GM23338 (cell line): Measurements from ENCODE around the gene SREBF2. TPM values are rescaled to one million over a fixed set of nuclear protein-coding genes. Genes with fewer than 3 reads are reported as not detected.
A peak's percentile ranks its signal among the peaks of the same experiment; 100 is the strongest.

Source experiments
- ATAC-seq: fragments of 200-7000 bp; cut with Tn5 transposase; 3 replicates; pipeline ENCODE4 v1.9.1; 2020
- DNase-seq: peaks from one replicate; pipeline ENCODE4 v3.0.0-alpha.2; 2015; ENCODE audit warnings: low spot score
- H2AFZ ChIP-seq: fragments of 200-600 bp; sonication (generic); 2 replicates; pipeline ENCODE4 v1.8.0; 2016; ENCODE audit warnings: antibody characterized with exemption, mild to moderate bottlenecking, moderate library complexity
- H3F3A ChIP-seq: fragments of 200-600 bp; sonication (generic); replicated peaks from 2 replicates; pipeline ENCODE4 v1.8.0; 2017; ENCODE audit warnings: antibody characterized with exemption, mixed run types, low read depth
- H3K27ac ChIP-seq: fragments of 200-600 bp; sonication (generic); 2 replicates; pipeline ENCODE4 v1.6.1; 2016; ENCODE audit warnings: low read depth
- H3K27me3 ChIP-seq: fragments of 200-600 bp; sonication (generic); 2 replicates; pipeline ENCODE4 v1.8.0; 2016; ENCODE audit warnings: mild to moderate bottlenecking, mixed run types, moderate library complexity; ENCODE audit not compliant: insufficient read depth
- H3K36me3 ChIP-seq: fragments of 200-600 bp; sonication (generic); 2 replicates; pipeline ENCODE4 v1.8.0; 2016; ENCODE audit warnings: mild to moderate bottlenecking; ENCODE audit not compliant: insufficient read depth
- H3K4me1 ChIP-seq: fragments of 200-600 bp; sonication (generic); 2 replicates; pipeline ENCODE4 v1.8.0; 2016; ENCODE audit warnings: mild to moderate bottlenecking, moderate library complexity; ENCODE audit not compliant: insufficient read depth
- H3K4me2 ChIP-seq: fragments of 200-600 bp; sonication (generic); 2 replicates; pipeline ENCODE4 v1.7.1; 2017; ENCODE audit warnings: mixed run types
- H3K4me3 ChIP-seq: fragments of 200-600 bp; sonication (generic); 2 replicates; pipeline ENCODE4 v1.6.1; 2016; ENCODE audit warnings: mixed run types
- H3K79me2 ChIP-seq: fragments of 200-600 bp; sonication (generic); replicated peaks from 2 replicates; pipeline ENCODE4 v1.8.0; 2017; ENCODE audit warnings: mild to moderate bottlenecking; ENCODE audit not compliant: insufficient read depth
- H3K9me2 ChIP-seq: fragments of 200-600 bp; sonication (generic); 2 replicates; pipeline ENCODE4 v1.8.0; 2017; ENCODE audit not compliant: insufficient read depth
- H4K20me1 ChIP-seq: fragments of 200-600 bp; sonication (generic); replicated peaks from 2 replicates; pipeline ENCODE4 v1.8.0; 2017; ENCODE audit warnings: mild to moderate bottlenecking; ENCODE audit not compliant: insufficient read depth
- H3K27ac Mint-ChIP-seq: 2 replicates; pipeline ENCODE4 v1.8.0; 2020; ENCODE audit warnings: inconsistent platforms, mild to moderate bottlenecking, moderate library complexity, mixed read lengths
- H3K27me3 Mint-ChIP-seq: 3 replicates; pipeline ENCODE4 v1.8.0; 2022; ENCODE audit warnings: low read depth, mild to moderate bottlenecking, moderate library complexity, mixed read lengths, inconsistent platforms; ENCODE audit not compliant: insufficient read depth, poor library complexity
- H3K36me3 Mint-ChIP-seq: 3 replicates; pipeline ENCODE4 v1.8.0; 2021; ENCODE audit warnings: low read depth, mild to moderate bottlenecking, inconsistent platforms, moderate library complexity, mixed read lengths
- H3K4me1 Mint-ChIP-seq: 3 replicates; pipeline ENCODE4 v1.8.0; 2020; ENCODE audit warnings: mild to moderate bottlenecking, inconsistent platforms, mixed read lengths
- H3K4me3 Mint-ChIP-seq: 3 replicates; pipeline ENCODE4 v1.8.0; 2021; ENCODE audit warnings: moderate library complexity, mild to moderate bottlenecking, inconsistent platforms, mixed read lengths
- H3K9me3 Mint-ChIP-seq: 3 replicates; pipeline ENCODE4 v1.8.0; 2020; ENCODE audit warnings: moderate library complexity, mild to moderate bottlenecking, inconsistent platforms, mixed read lengths
- CREB1 ChIP-seq: fragments of 250-450 bp; sonication (Bioruptor Pico); IDR thresholded peaks from 2 replicates; pipeline ENCODE4 v1.5.0; 2020; ENCODE audit warnings: low read depth, mild to moderate bottlenecking, moderate library complexity
- JUNB ChIP-seq: IDR thresholded peaks from one replicate; pipeline ENCODE4 v1.6.1; 2016; ENCODE audit warnings: antibody characterized with exemption; ENCODE audit not compliant: unreplicated experiment
- NANOG ChIP-seq: IDR thresholded peaks from 2 replicates; pipeline ENCODE4 v1.6.1; 2016; ENCODE audit warnings: antibody characterized with exemption, borderline replicate concordance
- STAT1 ChIP-seq: IDR thresholded peaks from one replicate; pipeline ENCODE4 v1.6.1; 2016; ENCODE audit warnings: antibody characterized with exemption; ENCODE audit not compliant: unreplicated experiment
- ZNF114 ChIP-seq: fragments of 250-450 bp; sonication (Bioruptor Pico); IDR thresholded peaks from 2 replicates; pipeline ENCODE4 v1.5.0; 2020; ENCODE audit warnings: mild to moderate bottlenecking, moderate library complexity
- ZNF331 ChIP-seq: fragments of 250-450 bp; sonication (Bioruptor Pico); IDR thresholded peaks from 2 replicates; pipeline ENCODE4 v1.5.0; 2020; ENCODE audit warnings: low read depth, mild to moderate bottlenecking, moderate library complexity
- polyA plus RNA-seq: library from polyadenylated mRNA; unstranded; fragments of >200 nt; fragmentation: Nextera tagmentation; extraction: Ambion mirVana; gene quantifications from 2 replicates; pipeline ENCODE4 v1.2.1, GENCODE V29; 2016
- total RNA-seq: library from RNA; depleted of rRNA; stranded (reverse); fragments of >200 nt; shearing (Covaris generic); gene quantifications from 2 replicates; pipeline ENCODE4 v1.2.3, GENCODE V29; 2014
- TF ChIP-seq, protein P1 (sequence below): fragments of 250-450 bp; sonication (Bioruptor Pico); IDR thresholded peaks from 2 replicates; pipeline ENCODE4 v1.5.0; 2020; ENCODE audit warnings: mild to moderate bottlenecking, moderate library complexity
- TF ChIP-seq, protein P2 (sequence below): IDR thresholded peaks from one replicate; pipeline ENCODE4 v1.6.1; 2018; ENCODE audit warnings: antibody characterized with exemption; ENCODE audit not compliant: unreplicated experiment
- TF ChIP-seq, protein P3 (sequence below), 2 experiments: fragments of 200-600 bp in 1 of 2; sonication (generic) in 1 of 2; conservative IDR thresholded peaks; 2 replicates each; pipeline versions ENCODE4 v1.5.1 to v1.6.1; 2016 to 2017; ENCODE audit warnings: antibody characterized with exemption in 2 of 2, low read depth in 2 of 2, mild to moderate bottlenecking in 2 of 2, moderate library complexity in 1 of 2

The SREBF2 gene
- total and polyA plus RNA-seq, 2 experiments from 2014 or later = 48.7 to 163 TPM

DNA sequence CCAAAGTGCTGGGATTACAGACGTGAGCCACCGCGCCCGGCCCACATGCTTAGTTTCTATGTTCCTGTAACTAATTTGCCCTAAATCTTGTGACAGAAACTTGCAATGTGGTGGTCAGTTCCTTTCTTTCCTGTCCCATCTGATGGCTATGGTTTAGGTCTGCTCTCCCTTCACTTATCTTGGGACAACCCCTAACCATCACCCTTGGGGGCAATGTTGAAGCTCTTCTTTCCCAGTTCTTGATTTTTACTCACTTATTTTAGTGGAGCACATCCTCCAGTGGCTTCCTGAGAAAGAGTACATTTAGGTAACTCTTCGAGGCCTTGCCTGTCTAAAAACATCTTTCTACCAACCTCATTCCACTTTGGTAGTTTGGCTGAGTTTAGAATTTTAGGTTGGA lies 7.3 kb downstream of the SREBF2 start (continued):
- TF ChIP-seq, protein P1, sequence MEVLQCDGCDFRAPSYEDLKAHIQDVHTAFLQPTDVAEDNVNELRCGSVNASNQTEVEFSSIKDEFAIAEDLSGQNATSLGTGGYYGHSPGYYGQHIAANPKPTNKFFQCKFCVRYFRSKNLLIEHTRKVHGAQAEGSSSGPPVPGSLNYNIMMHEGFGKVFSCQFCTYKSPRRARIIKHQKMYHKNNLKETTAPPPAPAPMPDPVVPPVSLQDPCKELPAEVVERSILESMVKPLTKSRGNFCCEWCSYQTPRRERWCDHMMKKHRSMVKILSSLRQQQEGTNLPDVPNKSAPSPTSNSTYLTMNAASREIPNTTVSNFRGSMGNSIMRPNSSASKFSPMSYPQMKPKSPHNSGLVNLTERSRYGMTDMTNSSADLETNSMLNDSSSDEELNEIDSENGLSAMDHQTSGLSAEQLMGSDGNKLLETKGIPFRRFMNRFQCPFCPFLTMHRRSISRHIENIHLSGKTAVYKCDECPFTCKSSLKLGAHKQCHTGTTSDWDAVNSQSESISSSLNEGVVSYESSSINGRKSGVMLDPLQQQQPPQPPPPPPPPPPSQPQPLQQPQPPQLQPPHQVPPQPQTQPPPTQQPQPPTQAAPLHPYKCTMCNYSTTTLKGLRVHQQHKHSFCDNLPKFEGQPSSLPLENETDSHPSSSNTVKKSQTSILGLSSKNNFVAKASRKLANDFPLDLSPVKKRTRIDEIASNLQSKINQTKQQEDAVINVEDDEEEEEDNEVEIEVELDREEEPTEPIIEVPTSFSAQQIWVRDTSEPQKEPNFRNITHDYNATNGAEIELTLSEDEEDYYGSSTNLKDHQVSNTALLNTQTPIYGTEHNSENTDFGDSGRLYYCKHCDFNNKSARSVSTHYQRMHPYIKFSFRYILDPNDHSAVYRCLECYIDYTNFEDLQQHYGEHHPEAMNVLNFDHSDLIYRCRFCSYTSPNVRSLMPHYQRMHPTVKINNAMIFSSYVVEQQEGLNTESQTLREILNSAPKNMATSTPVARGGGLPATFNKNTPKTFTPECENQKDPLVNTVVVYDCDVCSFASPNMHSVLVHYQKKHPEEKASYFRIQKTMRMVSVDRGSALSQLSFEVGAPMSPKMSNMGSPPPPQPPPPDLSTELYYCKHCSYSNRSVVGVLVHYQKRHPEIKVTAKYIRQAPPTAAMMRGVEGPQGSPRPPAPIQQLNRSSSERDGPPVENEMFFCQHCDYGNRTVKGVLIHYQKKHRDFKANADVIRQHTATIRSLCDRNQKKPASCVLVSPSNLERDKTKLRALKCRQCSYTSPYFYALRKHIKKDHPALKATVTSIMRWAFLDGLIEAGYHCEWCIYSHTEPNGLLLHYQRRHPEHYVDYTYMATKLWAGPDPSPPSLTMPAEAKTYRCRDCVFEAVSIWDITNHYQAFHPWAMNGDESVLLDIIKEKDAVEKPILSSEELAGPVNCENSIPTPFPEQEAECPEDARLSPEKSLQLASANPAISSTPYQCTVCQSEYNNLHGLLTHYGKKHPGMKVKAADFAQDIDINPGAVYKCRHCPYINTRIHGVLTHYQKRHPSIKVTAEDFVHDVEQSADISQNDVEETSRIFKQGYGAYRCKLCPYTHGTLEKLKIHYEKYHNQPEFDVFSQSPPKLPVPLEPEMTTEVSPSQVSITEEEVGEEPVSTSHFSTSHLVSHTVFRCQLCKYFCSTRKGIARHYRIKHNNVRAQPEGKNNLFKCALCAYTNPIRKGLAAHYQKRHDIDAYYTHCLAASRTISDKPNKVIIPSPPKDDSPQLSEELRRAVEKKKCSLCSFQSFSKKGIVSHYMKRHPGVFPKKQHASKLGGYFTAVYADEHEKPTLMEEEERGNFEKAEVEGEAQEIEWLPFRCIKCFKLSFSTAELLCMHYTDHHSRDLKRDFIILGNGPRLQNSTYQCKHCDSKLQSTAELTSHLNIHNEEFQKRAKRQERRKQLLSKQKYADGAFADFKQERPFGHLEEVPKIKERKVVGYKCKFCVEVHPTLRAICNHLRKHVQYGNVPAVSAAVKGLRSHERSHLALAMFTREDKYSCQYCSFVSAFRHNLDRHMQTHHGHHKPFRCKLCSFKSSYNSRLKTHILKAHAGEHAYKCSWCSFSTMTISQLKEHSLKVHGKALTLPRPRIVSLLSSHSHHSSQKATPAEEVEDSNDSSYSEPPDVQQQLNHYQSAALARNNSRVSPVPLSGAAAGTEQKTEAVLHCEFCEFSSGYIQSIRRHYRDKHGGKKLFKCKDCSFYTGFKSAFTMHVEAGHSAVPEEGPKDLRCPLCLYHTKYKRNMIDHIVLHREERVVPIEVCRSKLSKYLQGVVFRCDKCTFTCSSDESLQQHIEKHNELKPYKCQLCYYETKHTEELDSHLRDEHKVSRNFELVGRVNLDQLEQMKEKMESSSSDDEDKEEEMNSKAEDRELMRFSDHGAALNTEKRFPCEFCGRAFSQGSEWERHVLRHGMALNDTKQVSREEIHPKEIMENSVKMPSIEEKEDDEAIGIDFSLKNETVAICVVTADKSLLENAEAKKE (CRISPR knock-in tag) = no peak
- TF ChIP-seq ZNF331 (no peak), ZNF114 (CRISPR knock-in tag) (no peak)
- TF ChIP-seq, protein P2, sequence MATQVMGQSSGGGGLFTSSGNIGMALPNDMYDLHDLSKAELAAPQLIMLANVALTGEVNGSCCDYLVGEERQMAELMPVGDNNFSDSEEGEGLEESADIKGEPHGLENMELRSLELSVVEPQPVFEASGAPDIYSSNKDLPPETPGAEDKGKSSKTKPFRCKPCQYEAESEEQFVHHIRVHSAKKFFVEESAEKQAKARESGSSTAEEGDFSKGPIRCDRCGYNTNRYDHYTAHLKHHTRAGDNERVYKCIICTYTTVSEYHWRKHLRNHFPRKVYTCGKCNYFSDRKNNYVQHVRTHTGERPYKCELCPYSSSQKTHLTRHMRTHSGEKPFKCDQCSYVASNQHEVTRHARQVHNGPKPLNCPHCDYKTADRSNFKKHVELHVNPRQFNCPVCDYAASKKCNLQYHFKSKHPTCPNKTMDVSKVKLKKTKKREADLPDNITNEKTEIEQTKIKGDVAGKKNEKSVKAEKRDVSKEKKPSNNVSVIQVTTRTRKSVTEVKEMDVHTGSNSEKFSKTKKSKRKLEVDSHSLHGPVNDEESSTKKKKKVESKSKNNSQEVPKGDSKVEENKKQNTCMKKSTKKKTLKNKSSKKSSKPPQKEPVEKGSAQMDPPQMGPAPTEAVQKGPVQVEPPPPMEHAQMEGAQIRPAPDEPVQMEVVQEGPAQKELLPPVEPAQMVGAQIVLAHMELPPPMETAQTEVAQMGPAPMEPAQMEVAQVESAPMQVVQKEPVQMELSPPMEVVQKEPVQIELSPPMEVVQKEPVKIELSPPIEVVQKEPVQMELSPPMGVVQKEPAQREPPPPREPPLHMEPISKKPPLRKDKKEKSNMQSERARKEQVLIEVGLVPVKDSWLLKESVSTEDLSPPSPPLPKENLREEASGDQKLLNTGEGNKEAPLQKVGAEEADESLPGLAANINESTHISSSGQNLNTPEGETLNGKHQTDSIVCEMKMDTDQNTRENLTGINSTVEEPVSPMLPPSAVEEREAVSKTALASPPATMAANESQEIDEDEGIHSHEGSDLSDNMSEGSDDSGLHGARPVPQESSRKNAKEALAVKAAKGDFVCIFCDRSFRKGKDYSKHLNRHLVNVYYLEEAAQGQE = no peak

DNA sequence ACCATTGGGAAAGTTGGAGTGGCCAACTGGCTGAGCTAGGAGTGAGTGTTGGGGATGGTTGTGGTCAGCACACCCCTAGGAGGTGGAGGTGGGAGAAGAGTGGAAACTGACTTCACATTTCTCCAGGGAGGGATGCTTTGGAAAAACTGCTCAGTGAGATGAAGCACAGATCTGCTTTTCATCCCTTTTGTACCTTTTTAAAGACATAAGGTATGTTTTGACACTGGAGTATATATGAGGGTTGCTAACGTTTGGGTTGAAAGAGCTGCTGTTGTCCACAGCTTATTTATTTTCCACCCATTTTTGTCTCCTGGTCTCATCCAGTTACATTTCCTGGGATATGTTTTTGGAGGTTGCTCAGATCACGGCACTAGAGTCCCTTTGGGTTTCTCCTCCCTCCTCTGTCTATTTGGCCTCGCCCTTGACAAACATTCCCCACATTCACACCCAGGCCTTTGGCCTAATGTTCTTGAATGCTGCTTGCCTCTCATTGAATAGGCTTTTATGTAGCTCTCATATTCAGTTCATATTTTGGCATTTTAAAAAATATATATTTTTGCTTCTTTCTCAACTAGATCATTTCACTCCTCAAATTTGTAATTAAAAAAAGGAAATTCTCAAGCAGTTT lies 8.3 kb downstream of the SREBF2 start:
- peaks cover 82% of the 10 kb centered on the region for H4K20me1 ChIP-seq
- TF ChIP-seq STAT1 (no peak), CREB1 (no peak), JUNB (no peak), NANOG (no peak)
- TF ChIP-seq, protein P3, sequence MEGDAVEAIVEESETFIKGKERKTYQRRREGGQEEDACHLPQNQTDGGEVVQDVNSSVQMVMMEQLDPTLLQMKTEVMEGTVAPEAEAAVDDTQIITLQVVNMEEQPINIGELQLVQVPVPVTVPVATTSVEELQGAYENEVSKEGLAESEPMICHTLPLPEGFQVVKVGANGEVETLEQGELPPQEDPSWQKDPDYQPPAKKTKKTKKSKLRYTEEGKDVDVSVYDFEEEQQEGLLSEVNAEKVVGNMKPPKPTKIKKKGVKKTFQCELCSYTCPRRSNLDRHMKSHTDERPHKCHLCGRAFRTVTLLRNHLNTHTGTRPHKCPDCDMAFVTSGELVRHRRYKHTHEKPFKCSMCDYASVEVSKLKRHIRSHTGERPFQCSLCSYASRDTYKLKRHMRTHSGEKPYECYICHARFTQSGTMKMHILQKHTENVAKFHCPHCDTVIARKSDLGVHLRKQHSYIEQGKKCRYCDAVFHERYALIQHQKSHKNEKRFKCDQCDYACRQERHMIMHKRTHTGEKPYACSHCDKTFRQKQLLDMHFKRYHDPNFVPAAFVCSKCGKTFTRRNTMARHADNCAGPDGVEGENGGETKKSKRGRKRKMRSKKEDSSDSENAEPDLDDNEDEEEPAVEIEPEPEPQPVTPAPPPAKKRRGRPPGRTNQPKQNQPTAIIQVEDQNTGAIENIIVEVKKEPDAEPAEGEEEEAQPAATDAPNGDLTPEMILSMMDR (conservative IDR thresholded peaks at IDR 0.05; ENCODE audit: low read depth in 2 of 2) = no peak
- TF ChIP-seq, protein P2 = no peak

More for the DNA sequence above, 8.3 kb downstream of the SREBF2 start:
- Mint-ChIP-seq H3K27me3 (peaks cover 12% of the 10 kb centered on the region), H3K4me3 (no peak overlapping the region), H3K4me1 (peaks cover 49% of the 10 kb centered on the region), H3K27ac (no peak overlapping the region), H3K36me3 (peaks cover 42% of the 10 kb centered on the region), H3K9me3 (no peaks in the 10 kb centered on the region)
- ATAC-seq = no peak
- Histone ChIP-seq H3K4me3 (no peak overlapping the region), H3K79me2 (peaks cover 100% of the 10 kb centered on the region), H3K4me1 (peaks cover 42% of the 10 kb centered on the region), H3F3A (peaks cover 17% of the 10 kb centered on the region; the same call in 1 of the 2 replicates), H3K36me3 (peaks cover 17% of the 10 kb centered on the region), H3K27ac (peak overlapping the region; percentile 74), H3K27me3 (no peaks in the 10 kb centered on the region), H2AFZ (no peak overlapping the region), H3K9me2 (no peaks in the 10 kb centered on the region), H3K4me2 (no peak overlapping the region; the same call in 1 of the 2 replicates)
- DNase-seq = no peak
